ENCODE measurements around the gene ACAP3. TPM values are rescaled to one million over a fixed set of nuclear protein-coding genes. Genes with fewer than 3 reads are reported as not detected.

Gene ACAP3
- total and polyA plus RNA-seq, 10 of the 15 experiments (the other 5 are each of a cell fraction or from before 2014, with no cell fraction given): 0.05 to 34.2 (median 7.1) TPM

DNA sequence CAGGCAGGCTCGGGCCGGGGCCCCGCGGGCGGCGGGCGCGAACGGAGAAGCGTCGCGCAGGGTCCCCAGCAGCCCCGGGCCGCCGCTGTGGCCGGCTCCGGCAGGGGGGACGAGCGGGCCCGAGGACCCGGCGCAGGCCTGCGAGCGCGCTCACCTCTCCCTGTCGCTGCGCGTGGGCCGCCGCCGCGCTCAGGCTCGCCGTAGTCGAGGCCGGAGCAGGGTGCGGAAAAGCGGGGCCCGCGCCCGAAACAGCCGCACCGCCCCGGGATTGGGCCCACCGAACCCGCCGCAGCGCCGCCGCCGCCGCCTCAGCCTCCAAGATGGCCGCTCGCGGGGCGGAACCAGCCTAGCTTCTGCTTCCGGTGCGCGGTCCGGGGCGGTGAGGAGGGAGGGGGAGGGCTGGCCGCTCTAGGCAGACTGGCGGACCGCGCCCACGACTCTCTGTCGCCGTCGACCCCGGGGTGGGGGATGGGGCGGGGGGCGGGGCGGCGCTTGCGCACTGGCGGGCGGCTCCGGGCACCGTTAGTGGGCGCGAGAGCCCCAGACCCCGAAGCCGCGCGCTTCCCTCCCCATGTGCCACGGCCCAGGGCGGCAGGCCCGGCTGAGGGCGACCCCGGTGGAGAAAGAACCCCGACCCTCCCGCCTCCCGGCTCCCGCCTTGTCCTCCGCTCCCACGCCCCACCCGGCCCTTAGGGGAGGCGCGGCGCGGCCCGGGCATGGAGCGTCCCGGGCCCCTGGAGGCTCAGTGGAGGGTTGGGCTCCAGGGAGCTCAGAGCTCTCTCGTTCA lies 34.0 kb downstream of the ACAP3 start, which contains the start of gene UBE2J2 (continued):
- TF ChIP-seq, protein P1, sequence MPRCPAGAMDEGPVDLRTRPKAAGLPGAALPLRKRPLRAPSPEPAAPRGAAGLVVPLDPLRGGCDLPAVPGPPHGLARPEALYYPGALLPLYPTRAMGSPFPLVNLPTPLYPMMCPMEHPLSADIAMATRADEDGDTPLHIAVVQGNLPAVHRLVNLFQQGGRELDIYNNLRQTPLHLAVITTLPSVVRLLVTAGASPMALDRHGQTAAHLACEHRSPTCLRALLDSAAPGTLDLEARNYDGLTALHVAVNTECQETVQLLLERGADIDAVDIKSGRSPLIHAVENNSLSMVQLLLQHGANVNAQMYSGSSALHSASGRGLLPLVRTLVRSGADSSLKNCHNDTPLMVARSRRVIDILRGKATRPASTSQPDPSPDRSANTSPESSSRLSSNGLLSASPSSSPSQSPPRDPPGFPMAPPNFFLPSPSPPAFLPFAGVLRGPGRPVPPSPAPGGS (IDR thresholded peaks at IDR 0.05; ENCODE audit: borderline replicate concordance, insufficient read depth, low read depth, low read length, poor library complexity, severe bottlenecking): no peak
- TF ChIP-seq, protein P2, sequence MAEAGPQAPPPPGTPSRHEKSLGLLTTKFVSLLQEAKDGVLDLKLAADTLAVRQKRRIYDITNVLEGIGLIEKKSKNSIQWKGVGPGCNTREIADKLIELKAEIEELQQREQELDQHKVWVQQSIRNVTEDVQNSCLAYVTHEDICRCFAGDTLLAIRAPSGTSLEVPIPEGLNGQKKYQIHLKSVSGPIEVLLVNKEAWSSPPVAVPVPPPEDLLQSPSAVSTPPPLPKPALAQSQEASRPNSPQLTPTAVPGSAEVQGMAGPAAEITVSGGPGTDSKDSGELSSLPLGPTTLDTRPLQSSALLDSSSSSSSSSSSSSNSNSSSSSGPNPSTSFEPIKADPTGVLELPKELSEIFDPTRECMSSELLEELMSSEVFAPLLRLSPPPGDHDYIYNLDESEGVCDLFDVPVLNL (IDR thresholded peaks at IDR 0.05; ENCODE audit: low read depth, low read length): no peak
- TF ChIP-seq NFIC (IDR thresholded peaks at IDR 0.05; ENCODE audit: low read depth, low read length) (no peak), EGR1 (IDR thresholded peaks at IDR 0.05; ENCODE audit: borderline replicate concordance in 1 of 2, low read depth in 2 of 2, low read length in 2 of 2) (peak in 1 of 2 experiments; percentile 95; a peak in 2 of 3 replicates), ETV6 (conservative IDR thresholded peaks at IDR 0.05 in 1 of 2, IDR thresholded peaks at IDR 0.05 in 1 of 2; ENCODE audit: borderline replicate concordance in 1 of 2, low read depth in 1 of 2) (no peak), BMI1 (IDR thresholded peaks at IDR 0.05; ENCODE audit: borderline replicate concordance) (no peak), ESRRA (IDR thresholded peaks at IDR 0.05; ENCODE audit: low read length) (no peak), FOXM1 (IDR thresholded peaks at IDR 0.05; ENCODE audit: low read depth, low read length) (no peak), CEBPZ (IDR thresholded peaks at IDR 0.05; ENCODE audit: low read depth, low read length) (no peak), KAT2A (conservative IDR thresholded peaks at IDR 0.05; ENCODE audit: control insufficient read depth, low read depth, low read length) (no peak)
- TF ChIP-seq, protein P3, sequence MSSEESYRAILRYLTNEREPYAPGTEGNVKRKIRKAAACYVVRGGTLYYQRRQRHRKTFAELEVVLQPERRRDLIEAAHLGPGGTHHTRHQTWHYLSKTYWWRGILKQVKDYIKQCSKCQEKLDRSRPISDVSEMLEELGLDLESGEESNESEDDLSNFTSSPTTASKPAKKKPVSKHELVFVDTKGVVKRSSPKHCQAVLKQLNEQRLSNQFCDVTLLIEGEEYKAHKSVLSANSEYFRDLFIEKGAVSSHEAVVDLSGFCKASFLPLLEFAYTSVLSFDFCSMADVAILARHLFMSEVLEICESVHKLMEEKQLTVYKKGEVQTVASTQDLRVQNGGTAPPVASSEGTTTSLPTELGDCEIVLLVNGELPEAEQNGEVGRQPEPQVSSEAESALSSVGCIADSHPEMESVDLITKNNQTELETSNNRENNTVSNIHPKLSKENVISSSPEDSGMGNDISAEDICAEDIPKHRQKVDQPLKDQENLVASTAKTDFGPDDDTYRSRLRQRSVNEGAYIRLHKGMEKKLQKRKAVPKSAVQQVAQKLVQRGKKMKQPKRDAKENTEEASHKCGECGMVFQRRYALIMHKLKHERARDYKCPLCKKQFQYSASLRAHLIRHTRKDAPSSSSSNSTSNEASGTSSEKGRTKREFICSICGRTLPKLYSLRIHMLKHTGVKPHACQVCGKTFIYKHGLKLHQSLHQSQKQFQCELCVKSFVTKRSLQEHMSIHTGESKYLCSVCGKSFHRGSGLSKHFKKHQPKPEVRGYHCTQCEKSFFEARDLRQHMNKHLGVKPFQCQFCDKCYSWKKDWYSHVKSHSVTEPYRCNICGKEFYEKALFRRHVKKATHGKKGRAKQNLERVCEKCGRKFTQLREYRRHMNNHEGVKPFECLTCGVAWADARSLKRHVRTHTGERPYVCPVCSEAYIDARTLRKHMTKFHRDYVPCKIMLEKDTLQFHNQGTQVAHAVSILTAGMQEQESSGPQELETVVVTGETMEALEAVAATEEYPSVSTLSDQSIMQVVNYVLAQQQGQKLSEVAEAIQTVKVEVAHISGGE (CRISPR knock-in tag; IDR thresholded peaks at IDR 0.05): no peak
- TF ChIP-seq, protein P4, sequence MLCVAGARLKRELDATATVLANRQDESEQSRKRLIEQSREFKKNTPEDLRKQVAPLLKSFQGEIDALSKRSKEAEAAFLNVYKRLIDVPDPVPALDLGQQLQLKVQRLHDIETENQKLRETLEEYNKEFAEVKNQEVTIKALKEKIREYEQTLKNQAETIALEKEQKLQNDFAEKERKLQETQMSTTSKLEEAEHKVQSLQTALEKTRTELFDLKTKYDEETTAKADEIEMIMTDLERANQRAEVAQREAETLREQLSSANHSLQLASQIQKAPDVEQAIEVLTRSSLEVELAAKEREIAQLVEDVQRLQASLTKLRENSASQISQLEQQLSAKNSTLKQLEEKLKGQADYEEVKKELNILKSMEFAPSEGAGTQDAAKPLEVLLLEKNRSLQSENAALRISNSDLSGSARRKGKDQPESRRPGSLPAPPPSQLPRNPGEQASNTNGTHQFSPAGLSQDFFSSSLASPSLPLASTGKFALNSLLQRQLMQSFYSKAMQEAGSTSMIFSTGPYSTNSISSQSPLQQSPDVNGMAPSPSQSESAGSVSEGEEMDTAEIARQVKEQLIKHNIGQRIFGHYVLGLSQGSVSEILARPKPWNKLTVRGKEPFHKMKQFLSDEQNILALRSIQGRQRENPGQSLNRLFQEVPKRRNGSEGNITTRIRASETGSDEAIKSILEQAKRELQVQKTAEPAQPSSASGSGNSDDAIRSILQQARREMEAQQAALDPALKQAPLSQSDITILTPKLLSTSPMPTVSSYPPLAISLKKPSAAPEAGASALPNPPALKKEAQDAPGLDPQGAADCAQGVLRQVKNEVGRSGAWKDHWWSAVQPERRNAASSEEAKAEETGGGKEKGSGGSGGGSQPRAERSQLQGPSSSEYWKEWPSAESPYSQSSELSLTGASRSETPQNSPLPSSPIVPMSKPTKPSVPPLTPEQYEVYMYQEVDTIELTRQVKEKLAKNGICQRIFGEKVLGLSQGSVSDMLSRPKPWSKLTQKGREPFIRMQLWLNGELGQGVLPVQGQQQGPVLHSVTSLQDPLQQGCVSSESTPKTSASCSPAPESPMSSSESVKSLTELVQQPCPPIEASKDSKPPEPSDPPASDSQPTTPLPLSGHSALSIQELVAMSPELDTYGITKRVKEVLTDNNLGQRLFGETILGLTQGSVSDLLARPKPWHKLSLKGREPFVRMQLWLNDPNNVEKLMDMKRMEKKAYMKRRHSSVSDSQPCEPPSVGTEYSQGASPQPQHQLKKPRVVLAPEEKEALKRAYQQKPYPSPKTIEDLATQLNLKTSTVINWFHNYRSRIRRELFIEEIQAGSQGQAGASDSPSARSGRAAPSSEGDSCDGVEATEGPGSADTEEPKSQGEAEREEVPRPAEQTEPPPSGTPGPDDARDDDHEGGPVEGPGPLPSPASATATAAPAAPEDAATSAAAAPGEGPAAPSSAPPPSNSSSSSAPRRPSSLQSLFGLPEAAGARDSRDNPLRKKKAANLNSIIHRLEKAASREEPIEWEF (IDR thresholded peaks at IDR 0.05; ENCODE audit: insufficient replicate concordance, low read depth, low read length): no peak
